Renal cortical epithelial cell (primary cell): ENCODE measurements around the gene ASTE1. TPM values are rescaled to one million over a fixed set of nuclear protein-coding genes. Genes with fewer than 3 reads are reported as not detected.
A peak's percentile ranks its signal among the peaks of the same experiment; 100 is the strongest.
"Not testable (repeated sequence)": the region's sequence is repeated elsewhere in the genome, so short reads cannot be mapped to it uniquely, and the experiment has no call there.

ENCODE experiments used
- DNase-seq: peaks from one replicate; pipeline ENCODE4 v3.0.0-alpha.2; 2011; ENCODE audit warnings: low read depth
- total RNA-seq: library from RNA; depleted of rRNA; stranded (reverse); fragments of >200 nt; gene quantifications from 2 replicates; pipeline ENCODE4 v1.2.3, GENCODE V29; 2014

Gene ASTE1, protein sequence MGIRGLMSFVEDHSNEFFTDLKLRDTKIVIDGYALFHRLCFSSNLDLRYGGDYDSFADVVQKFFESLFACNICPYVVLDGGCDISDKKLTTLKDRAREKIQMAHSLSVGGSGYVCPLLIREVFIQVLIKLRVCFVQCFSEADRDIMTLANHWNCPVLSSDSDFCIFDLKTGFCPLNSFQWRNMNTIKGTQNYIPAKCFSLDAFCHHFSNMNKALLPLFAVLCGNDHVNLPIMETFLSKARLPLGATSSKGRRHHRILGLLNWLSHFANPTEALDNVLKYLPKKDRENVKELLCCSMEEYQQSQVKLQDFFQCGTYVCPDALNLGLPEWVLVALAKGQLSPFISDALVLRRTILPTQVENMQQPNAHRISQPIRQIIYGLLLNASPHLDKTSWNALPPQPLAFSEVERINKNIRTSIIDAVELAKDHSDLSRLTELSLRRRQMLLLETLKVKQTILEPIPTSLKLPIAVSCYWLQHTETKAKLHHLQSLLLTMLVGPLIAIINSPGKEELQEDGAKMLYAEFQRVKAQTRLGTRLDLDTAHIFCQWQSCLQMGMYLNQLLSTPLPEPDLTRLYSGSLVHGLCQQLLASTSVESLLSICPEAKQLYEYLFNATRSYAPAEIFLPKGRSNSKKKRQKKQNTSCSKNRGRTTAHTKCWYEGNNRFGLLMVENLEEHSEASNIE
- 2.4 and 8.7 TPM in 2 replicates for total RNA-seq

DNA sequence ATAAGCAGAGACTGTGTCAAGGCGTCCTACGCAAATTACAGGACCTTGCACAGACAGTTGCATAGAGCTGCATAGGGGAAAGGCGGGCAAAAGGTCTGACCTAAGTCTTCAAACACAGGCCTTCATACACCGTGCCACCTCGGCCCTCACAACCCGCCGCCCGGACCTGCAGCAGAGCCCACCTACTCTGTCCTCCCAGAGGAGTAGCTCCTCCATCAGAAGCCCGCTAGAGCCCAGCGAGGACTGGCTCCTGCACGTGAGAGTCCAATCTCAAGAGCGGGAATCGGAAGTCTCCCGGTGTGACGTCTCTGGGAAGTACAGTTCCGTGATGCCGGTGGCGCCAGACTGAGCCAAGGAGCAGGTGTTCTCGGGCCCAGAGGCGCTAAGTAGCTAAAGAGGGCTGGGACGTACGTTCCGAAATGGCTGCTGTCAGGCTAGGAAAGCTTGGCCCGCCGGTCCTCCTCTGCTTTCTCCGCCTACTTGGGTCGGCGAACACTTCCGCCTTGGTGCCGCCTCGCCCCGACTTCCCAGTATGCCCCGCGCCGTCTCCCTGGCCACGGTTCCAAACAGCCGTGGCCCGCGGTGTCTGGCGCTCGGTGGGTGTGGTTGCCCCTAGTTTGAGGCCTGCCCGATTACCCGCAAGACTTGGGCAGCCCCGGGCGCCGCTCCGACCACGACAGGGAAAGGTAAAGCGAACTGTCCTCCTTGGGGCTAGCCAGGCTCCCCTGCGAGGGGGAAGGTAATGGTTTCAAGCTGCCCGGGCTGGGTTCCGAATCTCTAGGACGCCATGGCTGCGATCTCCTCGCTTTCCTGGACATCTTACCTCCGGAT lies at the start of gene ASTE1, which contains the start of gene NEK11:
Gene ASTE1, minus strand, starts transcription at position 505 of the 831 bp plus-strand sequence. CDS start 1,519 bp downstream, outside the sequence.
Gene NEK11, plus strand, starts transcription at position 557 of the 831 bp plus-strand sequence. CDS start 2,832 bp downstream, outside the sequence.
- DNase-seq = peak; percentile 69

DNA sequence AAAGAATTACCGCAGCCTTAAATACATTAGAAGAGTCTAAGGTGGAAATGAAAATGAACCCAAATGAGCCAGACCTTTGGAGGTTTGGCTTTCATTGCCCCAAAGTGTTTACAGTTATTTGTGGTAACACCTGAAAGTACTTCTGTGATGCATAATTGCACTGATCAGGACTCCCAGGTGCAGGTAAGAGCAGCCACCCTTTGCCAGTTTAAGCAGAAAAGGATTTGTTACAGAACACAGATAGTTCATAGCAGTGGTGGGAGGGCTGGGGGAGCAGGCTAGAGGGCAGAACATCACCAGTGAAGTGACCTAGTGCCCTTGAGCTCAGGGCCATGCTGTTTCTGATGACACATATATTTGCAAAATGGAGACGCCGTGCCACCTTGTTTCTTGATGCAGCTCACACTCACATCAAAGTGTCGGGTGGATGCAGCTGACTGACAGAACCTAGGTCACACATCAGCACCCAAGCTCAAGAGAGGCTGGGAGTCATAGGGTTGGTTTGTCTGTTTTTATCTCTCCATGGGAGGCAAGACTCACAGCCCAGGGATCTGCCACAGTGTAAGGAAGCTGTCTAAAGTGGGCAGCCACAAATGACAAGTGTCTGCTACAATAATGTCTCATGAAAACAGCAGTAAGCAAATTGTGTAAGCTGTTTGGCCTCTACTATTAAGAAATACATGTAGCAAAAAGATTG lies 49.2 kb upstream of the ASTE1 start:
- DNase-seq = no peak

DNA sequence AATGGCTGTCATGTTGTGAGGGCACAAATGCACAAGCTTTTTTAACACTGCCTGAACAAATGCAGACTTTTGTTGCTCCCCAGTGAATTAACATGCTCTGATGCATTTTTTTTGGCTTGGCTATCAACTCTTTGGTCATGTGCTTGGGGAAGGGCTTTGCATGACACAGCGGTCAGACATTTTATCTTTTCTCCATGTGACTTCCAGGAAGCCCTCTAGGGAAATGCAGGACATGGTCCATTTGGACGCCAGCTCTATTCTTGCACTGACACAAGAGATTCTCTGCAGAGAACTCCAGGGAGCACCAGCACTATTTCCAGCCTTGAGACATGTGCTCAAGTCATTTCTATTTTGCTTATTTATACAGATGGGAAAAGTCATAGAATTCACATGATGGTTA lies 46.2 kb upstream of the ASTE1 start:
- no peak for DNase-seq

DNA sequence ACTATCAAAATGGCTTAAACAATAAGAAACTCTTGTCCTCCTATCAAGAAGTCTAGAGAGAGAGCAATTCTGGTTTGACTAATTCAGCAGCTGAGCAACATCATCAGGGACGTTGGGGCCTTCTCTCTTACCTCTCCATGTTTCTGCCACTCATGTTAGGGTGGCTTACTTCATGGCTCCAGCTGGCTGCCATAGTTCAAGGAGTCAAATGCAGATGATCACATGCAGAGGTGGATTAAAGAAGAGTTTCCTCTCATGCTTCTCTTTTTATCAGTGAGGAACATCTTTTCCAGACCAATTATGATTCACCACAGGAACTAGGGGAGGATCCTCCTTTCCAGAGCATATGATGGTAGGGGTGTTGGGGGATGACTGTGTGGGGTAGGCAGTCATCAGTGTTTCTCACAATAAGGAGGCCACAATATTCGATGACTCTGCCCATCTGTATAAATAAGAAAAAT lies 45.5 kb upstream of the ASTE1 start:
- DNase-seq = peak; percentile 7

DNA sequence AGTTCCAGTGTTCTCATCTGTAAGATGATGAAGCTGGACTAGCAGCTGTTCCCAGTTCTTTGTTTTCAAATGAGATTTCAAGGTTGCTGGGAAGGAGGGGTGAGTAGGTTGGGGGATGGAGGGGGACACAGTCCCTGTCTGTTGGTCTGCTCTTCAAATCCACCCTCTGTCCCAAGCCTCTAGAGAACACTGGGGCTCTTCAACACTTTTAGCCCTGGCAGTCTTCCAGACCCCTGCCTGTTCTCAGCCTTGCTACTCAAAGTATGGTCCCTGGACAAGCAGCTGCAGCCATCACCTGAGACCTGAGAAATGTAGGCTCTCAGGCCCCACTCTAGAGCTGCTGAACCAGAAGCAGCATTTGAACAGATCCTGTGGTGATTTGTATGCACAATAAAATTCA lies 41.4 kb upstream of the ASTE1 start:
- no peak for DNase-seq

DNA sequence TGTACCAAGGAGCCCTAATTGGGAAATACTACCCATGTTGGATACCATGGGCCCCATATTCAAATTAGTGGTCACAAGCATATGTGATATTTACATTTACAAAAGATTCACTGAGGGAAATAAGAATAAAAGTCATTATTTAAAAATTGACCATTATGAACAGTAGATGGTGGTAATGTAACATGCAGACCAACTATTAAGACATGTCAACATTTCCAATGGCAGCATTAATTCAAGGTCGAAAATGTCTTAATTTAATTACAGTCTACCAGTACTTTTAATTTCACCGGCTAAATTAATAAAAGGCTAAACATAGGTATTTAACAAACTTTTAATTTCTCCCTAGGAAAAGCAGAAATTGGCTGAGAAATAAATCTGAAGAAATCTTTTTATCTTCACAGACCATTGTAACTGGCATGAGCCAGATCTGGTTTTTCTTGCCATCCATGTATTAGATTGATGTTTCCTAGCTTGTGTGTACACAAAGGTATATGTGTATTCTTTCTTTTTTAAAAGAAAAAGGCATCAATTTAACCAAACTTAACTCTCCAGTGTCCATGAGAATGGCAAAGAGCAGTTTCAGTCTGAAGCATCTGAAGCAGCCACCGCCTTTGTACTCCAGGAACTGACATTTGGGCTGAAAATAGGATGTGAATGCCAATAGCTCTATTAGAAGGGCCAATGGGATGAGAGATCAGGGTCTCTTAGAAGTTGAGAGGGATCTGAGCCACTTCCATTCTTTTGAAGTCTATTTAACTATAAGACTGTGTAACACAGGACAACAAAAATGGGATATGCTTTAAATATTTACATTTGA lies 26.6 kb upstream of the ASTE1 start:
- peak; percentile 22 for DNase-seq

DNA sequence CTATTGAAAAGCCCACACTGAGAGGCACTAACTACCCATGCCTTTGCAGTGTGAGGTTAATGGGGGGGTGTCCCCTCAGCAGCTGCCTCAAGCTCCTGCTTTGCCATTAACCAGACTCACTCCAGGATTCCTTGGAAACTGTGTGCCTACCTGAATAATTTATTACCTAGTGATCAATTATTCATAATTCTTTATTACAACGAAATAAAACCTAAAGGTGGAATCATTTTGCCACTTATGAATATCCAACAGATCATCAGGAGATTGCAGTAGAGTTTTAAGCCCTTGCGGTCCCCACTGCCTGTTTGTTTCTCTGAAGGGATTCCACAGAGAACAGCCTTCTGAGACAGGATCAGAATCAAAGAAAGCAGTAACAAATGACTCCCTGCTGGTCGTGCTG lies 23.4 kb upstream of the ASTE1 start:
- no peak for DNase-seq

DNA sequence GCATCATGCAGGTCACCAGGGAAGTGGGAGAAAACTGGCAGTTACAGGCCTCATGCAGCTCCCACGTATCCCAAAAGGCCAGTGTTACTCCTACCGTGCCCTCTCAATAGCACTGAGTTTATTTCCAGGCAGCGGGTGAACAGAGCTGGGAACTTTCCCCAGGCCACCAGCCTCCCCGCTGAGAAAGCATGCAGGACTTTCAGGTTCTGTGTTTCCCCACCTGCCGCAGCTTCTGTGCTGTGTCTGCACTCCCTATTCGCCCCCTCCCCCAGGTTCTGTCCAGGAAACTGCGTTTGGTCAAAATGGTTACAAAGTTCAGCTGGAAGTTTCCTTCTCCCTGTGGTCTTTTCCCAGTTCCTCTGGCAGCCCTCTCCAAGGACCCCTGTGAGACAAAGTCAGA lies 21.4 kb upstream of the ASTE1 start:
- no peak for DNase-seq

DNA sequence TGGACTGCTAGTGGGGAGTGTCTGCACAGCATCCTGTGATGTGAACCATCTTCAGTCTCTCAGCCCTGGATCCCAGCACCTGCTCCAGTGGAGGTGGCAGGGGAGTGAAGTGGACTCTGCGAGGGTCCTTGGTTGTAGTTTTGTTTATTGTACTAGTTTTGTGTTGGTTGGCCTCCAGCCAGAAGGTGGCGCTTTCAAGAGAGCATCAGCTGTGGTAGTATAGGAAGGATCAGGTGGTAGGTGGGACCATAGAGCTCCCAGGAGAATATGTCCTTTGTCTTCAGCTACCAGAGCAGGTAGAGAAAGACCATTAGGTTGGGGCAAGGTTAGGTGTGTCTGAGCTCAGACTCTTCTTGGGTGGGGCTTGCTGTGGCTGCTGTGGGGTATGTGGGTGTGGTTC lies 21.0 kb upstream of the ASTE1 start:
- no peak for DNase-seq

DNA sequence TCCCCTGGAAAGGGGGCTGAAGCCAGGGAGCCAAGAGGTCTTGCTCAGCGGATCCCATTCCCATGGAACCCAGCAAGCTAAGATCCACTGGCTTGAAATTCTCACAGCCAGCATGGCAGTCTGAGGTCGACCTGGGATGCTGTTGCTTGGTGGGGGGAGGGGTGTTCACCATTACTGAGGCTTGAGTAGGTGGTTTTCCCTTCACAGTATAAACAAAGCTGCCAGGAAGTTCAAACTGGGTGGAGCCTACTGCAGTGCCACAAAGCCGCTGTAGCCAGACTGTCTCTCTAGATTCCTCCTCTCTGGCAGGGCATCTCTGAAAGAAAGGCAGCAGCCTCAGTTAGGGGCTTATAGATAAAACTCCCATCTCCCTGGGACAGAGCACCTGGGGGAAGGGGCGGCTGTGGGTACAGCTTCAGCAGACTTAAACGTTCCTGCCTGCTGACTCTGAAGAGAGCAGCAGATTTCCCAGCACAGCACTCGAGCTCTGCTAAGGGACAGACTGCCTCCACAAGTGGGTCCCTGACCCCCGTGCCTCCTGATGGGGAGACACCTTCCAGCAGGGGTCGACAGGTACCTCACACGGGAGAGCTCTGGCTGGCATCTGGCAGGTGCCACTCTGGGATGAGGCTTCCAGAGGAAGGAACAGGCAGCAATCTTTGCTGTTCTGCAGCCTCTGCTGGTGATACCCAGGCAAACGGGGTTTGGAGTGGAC lies 15.8 kb upstream of the ASTE1 start:
- not testable (repeated sequence) for DNase-seq

DNA sequence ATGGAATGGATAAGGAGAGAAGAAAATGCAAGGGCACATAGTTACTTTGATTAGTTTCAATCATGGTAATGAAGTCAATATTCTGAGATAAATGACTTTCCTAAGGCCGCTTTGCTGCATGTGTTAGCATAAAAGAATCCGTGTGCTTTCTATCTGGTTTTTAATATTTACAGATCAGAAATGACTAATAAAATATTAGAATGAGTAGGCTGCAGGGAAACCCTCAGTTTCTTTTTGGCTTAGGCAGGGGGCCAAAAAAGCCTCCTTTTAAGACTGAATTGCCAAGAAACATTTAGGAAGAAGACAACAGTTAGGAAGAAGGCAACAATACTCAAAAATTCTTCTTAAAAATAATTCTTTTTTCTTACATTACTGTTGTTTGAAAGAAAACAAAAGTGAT lies 11.7 kb upstream of the ASTE1 start:
- DNase-seq = no peak

DNA sequence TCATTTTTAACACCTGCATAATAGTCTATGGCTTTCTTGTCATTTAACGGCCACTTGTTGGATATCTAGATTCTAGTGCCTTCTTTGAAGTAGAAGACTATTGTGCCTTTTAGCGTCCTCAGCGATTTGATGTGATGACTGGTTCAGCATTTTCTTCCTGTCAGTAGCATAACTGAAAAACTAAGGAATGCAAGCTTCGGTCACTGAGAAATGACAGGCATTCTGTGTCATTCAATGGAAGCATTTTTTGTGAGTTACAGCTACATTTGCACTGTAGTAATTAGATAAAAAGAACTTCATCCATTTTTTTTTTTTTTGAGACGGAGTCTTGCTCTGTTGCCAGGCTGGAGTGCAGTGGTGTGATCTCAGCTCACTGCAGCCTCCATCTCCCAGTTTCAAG lies 10.4 kb upstream of the ASTE1 start:
- no peak for DNase-seq

DNA sequence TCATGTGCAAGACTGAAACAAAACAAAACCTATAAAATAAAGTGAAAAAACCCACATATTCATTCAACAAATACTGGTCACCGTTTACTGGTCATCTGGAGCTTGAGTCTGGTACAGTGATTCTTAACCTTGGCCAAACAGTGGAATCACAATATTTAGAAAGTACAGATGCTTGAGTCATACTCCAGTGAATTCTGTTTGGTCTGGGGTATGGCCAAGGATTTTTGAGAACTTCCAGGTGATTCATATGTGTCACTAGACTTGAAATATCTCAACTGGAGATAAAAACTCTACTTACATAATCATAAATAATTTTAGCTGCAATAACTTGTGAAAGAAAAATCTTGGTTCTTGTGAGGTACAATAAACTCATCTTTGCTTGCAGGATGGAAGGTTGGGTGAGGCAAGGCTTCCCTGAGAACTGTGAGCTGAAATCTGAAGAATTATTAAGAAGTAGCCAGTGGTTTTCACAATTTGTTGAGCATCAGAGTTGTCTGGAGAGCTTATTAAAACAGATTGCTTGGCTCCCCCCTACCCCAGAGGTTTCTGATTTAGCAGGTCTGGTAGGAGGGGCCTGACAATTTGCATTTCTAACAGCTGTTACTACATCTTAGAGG lies 9.7 kb upstream of the ASTE1 start:
- peak; percentile 28 for DNase-seq

DNA sequence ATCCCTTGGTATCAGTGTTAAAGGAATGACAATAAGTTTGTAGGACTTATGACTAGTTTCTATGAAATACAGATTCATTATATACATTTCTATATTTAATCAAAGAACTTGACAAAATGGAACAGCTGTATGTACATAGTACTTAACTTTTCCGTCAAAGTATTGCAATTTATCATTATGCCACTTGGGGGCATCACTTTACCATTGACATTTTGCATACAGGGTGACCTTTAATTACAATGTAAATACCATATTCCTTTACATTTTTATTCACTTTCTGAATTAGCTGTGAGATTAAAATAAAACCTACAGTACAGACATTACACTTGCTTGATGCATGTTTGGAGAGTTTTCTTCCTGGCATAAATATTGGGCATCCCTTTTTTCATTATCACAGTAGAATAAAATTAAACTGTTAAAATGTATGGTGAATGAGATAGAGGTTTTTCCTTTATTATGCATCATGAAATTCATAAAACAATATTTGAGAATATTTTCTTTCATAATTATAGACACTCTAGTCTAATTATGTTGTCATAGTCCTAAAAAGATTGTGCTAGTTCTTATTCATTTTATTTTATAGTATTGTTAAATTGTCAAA lies 7.0 kb upstream of the ASTE1 start:
- peak; percentile 47 for DNase-seq

DNA sequence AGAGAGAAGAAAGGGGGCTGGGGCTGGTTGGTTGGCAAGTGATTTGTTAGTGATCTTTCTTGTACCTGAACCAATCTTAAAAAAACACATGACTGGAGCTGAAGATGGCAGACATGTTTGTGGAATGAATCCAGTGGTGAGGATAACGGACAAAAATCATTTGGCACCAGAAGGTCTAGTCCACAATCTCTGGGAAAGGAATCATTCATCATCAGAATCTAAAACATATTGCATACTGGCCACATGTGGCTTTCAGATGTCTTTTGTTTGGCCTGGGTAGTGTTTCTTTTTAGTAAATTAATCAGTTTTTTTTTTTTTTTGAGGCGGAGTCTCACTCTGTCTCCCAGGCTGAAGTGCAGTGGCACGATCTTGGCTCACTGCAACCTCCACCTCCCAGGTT lies 5.0 kb upstream of the ASTE1 start:
- no peak for DNase-seq

DNA sequence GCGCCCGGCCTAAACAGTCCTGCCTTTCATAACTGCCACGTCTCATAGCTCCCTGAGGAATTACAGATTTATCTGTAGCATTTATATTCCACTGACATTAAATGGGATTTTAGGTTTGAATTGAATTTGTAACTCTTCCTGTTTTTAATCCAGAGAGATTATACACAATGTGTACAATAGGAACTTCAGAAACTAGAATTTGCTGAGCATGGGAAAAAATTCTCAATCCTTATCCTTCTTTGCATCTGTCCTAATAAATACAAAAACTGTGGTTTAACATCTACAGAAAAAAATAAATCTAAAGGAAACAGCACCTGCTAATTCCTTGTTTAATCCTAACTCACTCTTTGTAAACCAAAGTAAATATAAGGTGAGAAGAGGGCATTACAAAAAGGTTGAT lies 2.2 kb upstream of the ASTE1 start:
- no peak for DNase-seq

DNA sequence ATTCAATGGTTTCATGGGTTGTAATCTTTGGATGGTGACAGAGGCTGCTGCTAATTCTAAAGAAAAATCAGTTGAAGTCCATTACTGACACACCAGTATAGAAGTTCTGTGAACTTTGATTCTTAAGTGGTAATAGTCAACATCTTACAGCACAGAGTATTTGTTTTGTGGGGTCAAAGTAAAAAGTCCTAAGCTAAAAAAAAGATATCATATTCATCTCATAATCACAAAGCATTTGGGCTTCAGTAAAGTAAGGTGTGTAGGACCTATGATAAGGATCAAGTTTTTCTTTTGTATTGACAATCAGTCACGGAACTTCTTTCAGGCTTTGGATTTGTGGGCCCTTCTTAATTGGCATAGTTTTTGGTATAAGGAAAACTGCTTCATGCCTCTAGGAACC lies 1.1 kb downstream of the ASTE1 start:
- no peak for DNase-seq

DNA sequence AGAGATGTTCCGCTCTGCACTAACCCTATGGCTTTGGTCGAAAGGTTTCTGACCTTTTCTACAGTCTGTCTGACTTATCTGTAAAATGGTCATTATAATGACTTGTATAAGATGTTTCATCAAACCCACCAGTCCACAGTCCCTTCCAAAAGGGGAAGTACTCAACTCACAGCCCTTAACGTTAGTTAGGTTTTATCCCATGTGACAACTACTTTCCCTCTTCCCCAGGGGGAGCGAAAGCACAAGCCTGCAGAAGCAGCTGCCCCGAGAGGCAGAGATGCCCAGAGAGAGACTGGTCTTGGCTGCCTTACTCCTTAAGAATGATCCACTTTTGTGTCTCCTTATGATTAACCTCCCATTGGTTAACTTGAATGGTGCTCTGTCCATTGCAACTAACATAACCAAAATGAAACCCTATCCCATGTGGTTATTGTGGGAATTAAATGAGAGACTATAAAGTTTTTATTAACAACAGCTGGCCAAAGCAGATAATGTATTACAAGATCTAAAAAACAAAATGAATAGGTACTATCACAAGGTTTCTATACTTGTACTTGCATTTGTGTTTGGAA lies 6.4 kb downstream of the ASTE1 start:
- DNase-seq = no peak

DNA sequence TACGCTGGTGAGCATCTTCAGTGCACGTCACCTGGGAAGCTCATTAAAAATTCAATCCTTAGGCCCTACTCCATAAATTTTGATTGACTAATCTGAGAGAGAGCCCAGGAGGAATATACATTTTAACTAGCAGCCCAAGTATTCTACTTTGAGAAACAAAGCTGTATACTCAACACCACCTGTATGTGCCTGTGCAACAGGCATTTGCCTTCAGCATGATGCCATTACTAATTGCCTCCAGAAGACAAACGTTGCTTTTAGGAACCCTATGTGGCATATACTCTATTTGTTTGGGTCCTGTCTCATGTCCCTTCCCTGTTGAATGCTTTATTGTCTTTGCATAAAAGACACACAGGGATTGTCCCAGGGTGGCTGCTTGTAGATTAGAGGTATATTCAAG lies 7.7 kb downstream of the ASTE1 start:
- DNase-seq = no peak
